IPS DF 6.9 (cell line): ENCODE measurements around the gene ITPR1.

ENCODE experiments used
- DNase-seq: peaks from one replicate; pipeline ENCODE4 v3.0.0-alpha.2; 2013; ENCODE audit warnings: low read depth, low spot score
- H3K27ac ChIP-seq: one replicate; pipeline ENCODE4 v1.5.1; 2013; ENCODE audit warnings: low read length, control low read depth
- H3K27me3 ChIP-seq: 2 replicates; pipeline ENCODE4 v1.6.1; 2013; ENCODE audit warnings: mild to moderate bottlenecking, low read length; ENCODE audit not compliant: control insufficient read depth, insufficient read depth
- H3K36me3 ChIP-seq: 2 replicates; pipeline ENCODE4 v1.6.1; 2013; ENCODE audit warnings: low read length; ENCODE audit not compliant: control insufficient read depth, insufficient read depth
- H3K4me1 ChIP-seq: 2 replicates; pipeline ENCODE4 v1.6.1; 2013; ENCODE audit warnings: low read length; ENCODE audit not compliant: control insufficient read depth, insufficient read depth
- H3K4me3 ChIP-seq: 2 replicates; pipeline ENCODE4 v1.5.1; 2013; ENCODE audit warnings: mild to moderate bottlenecking, low read length
- H3K9me3 ChIP-seq: 2 replicates; pipeline ENCODE4 v1.6.1; 2013; ENCODE audit warnings: low read length, inconsistent platforms; ENCODE audit not compliant: control insufficient read depth, insufficient read depth
- WGBS: extraction: QIAGEN DNeasy Blood & Tissue Kit; methylation state at CpG from one replicate; pipeline ENCODE4 v1.1.7; 2013; ENCODE audit warnings: mixed read lengths, missing lambda C conversion rate; ENCODE audit not compliant: insufficient read length, insufficient coverage; 5-methylcytosine and 5-hydroxymethylcytosine counted together

ITPR1 gene

GRCh38 chr3:4807381-4808280 lies 314.5 kb downstream of the ITPR1 start:
- Histone ChIP-seq H3K9me3 (no peaks in the 10 kb centered on the region), H3K4me3 (no peak overlapping the region), H3K36me3 (no peaks in the 10 kb centered on the region), H3K4me1 (no peaks in the 10 kb centered on the region), H3K27ac (no peak overlapping the region), H3K27me3 (no peaks in the 10 kb centered on the region)
- no CpG with 5 or more reads among the region's 13 CpGs for WGBS
- no peak for DNase-seq

- no peak for DNase-seq
- no CpG with 5 or more reads among the region's 4 CpGs for WGBS
- Histone ChIP-seq H3K27ac (no peak overlapping the region), H3K9me3 (no peaks in the 10 kb centered on the region), H3K4me1 (no peaks in the 10 kb centered on the region), H3K4me3 (no peak overlapping the region), H3K36me3 (no peaks in the 10 kb centered on the region), H3K27me3 (no peaks in the 10 kb centered on the region)
These were observed 315.5 kb downstream of the ITPR1 start for GRCh38 chr3:4808637-4809036.

GRCh38 chr3:4809922-4810321 lies 316.8 kb downstream of the ITPR1 start:
- Histone ChIP-seq H3K36me3 (no peaks in the 10 kb centered on the region), H3K27me3 (no peaks in the 10 kb centered on the region), H3K4me1 (no peaks in the 10 kb centered on the region), H3K9me3 (no peaks in the 10 kb centered on the region), H3K27ac (no peak overlapping the region), H3K4me3 (no peak overlapping the region)
- no CpG with 5 or more reads among the region's 3 CpGs for WGBS
- no peak for DNase-seq

GRCh38 chr3:4812591-4812990 lies 319.4 kb downstream of the ITPR1 start:
- DNase-seq, result no peak
- H3K4me1 ChIP-seq, result no peaks in the 10 kb centered on the region
- WGBS, result no CpG with 5 or more reads among the region's 5 CpGs
- no peaks in the 10 kb centered on the region for H3K27me3 ChIP-seq
- H3K4me3 ChIP-seq, result no peak overlapping the region
- no peaks in the 10 kb centered on the region for H3K9me3 ChIP-seq
- H3K27ac ChIP-seq, result no peak overlapping the region
- H3K36me3 ChIP-seq, result no peaks in the 10 kb centered on the region

GRCh38 chr3:4813909-4814304 lies 320.8 kb downstream of the ITPR1 start:
- H3K36me3 ChIP-seq, result no peaks in the 10 kb centered on the region
- H3K4me1 ChIP-seq, result no peaks in the 10 kb centered on the region
- DNase-seq, result no peak
- H3K27me3 ChIP-seq, result no peaks in the 10 kb centered on the region
- WGBS, result no CpG with 5 or more reads among the region's 6 CpGs
- H3K4me3 ChIP-seq, result no peak overlapping the region
- no peak overlapping the region for H3K27ac ChIP-seq
- H3K9me3 ChIP-seq, result no peaks in the 10 kb centered on the region

- Histone ChIP-seq H3K36me3 (no peaks in the 10 kb centered on the region), H3K4me1 (no peaks in the 10 kb centered on the region), H3K27me3 (no peaks in the 10 kb centered on the region), H3K27ac (no peak overlapping the region), H3K9me3 (no peaks in the 10 kb centered on the region), H3K4me3 (no peak overlapping the region)
- WGBS, result no CpG with 5 or more reads among the region's 20 CpGs
- no peak for DNase-seq
These were observed 321.3 kb downstream of the ITPR1 start for GRCh38 chr3:4814305-4814903.

- DNase-seq, result no peak
- H3K27ac ChIP-seq, result no peak overlapping the region
- no peaks in the 10 kb centered on the region for H3K9me3 ChIP-seq
- no peaks in the 10 kb centered on the region for H3K36me3 ChIP-seq
- H3K4me3 ChIP-seq, result no peak overlapping the region
- no peaks in the 10 kb centered on the region for H3K4me1 ChIP-seq
- no CpG with 5 or more reads among the region's 13 CpGs for WGBS
- no peaks in the 10 kb centered on the region for H3K27me3 ChIP-seq
These were observed 321.9 kb downstream of the ITPR1 start for GRCh38 chr3:4814904-4815574.

GRCh38 chr3:4816306-4816705 lies 323.2 kb downstream of the ITPR1 start:
- Histone ChIP-seq H3K9me3 (no peaks in the 10 kb centered on the region), H3K36me3 (no peaks in the 10 kb centered on the region), H3K4me1 (no peaks in the 10 kb centered on the region), H3K27ac (no peak overlapping the region), H3K27me3 (no peaks in the 10 kb centered on the region), H3K4me3 (no peak overlapping the region)
- no peak for DNase-seq
- no CpG with 5 or more reads among the region's 7 CpGs for WGBS

- Histone ChIP-seq H3K36me3 (no peaks in the 10 kb centered on the region), H3K9me3 (no peaks in the 10 kb centered on the region), H3K27me3 (no peaks in the 10 kb centered on the region), H3K4me1 (no peaks in the 10 kb centered on the region), H3K27ac (no peak overlapping the region), H3K4me3 (no peak overlapping the region)
- DNase-seq, result no peak
- no CpG with 5 or more reads among the region's 2 CpGs for WGBS
These were observed 323.6 kb downstream of the ITPR1 start for GRCh38 chr3:4816718-4817117.

- no peaks in the 10 kb centered on the region for H3K4me1 ChIP-seq
- no CpG with 5 or more reads among the region's 2 CpGs for WGBS
- no peaks in the 10 kb centered on the region for H3K36me3 ChIP-seq
- H3K4me3 ChIP-seq, result no peak overlapping the region
- no peaks in the 10 kb centered on the region for H3K27me3 ChIP-seq
- no peak overlapping the region for H3K27ac ChIP-seq
- no peak for DNase-seq
- no peaks in the 10 kb centered on the region for H3K9me3 ChIP-seq
These were observed 324.0 kb downstream of the ITPR1 start for GRCh38 chr3:4817128-4817527.
